Measurements from ENCODE around the gene FUS.

DNA sequence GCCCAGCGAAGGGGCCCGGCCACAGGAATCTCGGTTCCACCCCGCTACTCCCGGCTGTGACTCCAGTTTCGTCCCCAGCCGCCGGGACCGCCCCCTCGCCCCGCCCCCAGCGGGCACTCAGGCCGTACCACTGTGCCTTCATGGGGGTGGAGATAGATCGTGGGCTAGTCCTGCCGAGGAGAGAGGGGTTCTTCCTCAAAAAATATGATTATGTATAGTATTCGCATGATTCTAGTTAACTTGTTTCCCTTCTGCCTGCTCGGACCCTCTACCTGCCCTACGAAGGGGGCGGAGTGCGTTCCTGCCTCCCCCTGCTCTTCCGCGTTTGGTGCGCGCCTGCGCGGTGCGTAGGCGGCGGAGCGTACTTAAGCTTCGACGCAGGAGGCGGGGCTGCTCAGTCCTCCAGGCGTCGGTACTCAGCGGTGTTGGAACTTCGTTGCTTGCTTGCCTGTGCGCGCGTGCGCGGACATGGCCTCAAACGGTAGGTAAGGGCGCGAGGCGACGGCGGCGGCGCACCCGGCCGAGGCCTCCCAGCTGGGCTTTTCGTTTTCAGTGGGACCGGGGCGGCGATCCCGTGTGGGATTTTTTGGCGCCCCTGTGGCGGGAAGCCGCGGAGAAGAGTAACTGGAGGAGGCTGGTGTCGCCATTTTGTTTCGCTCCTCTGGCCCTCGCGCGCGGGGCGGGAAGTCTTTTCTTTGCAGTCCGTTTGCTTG lies at the start of gene FUS:
- TF ChIP-seq CTCF (IDR thresholded peaks at IDR 0.05) (peak in 1 of 4 experiments; percentile 4), POLR2A (IDR thresholded peaks at IDR 0.05) (peak; percentile 91)

Data from prostate gland (tissue), 2 donors.